Umbilical cord (tissue), 2 donors: ENCODE data around the gene DISP3. TPM values are rescaled to one million over a fixed set of nuclear protein-coding genes. Genes with fewer than 3 reads are reported as not detected.

Source experiments
- DNase-seq: peaks from one replicate; pipeline ENCODE4 v3.0.0-alpha.2; 2015; ENCODE audit warnings: low spot score
- total RNA-seq: library from RNA; depleted of rRNA; stranded (reverse); fragments of >200 nt; gene quantifications from one replicate; pipeline ENCODE4 v1.2.3, GENCODE V29; 2014; ENCODE audit warnings: low replicate concordance; ENCODE audit not compliant: insufficient read depth

Gene DISP3
- total RNA-seq, 1 donor from 2014 or later = 0.96 TPM

- DNase-seq = no peak
Measured at GRCh38 chr1:11541236-11541635, 62.3 kb downstream of the DISP3 start.

DNA sequence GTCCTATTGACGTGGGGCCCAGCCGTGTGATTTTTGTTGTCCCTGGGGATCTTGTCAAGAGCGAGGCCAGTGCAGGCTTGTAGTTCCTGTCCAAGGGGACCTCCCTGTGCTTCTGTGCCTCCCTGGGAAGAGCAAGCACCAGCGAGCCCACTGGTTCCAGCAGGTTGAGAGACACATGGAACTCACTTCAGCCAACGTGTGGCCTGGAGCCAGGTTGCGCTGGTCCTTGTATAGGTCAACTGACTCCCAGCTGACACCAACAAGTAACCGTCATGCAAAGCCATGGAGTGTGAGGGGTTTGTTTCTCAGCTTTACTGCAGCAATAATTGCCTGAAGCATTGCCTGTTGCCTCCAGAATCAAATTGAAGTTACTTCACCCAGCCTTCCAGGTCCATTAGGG lies 63.0 kb downstream of the DISP3 start:
- DNase-seq = no peak

- DNase-seq = no peak
Measured at GRCh38 chr1:11543392-11543791, 64.4 kb downstream of the DISP3 start.

- DNase-seq = no peak
Measured at GRCh38 chr1:11543796-11544195, 64.8 kb downstream of the DISP3 start.

DNA sequence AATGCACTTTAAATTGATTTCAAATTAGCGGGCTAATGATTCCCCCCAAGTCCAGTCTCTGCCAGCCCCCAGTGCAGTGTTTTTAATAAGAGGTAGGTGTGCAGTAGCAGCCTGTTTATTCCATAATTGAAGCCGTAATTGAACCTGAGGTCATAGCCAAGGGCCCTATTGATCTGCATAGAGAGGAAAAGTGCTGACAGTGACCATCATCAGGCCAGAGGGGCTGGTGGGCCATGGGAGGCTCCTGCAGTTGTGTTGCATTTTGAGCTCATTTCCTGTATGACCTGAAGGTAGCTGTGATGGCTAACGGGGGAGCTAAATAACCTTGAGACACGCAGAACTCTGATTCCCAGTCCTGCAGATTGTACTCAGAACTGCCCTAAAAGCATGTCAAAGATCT lies 67.5 kb downstream of the DISP3 start:
- no peak for DNase-seq

- peak; percentile 89 for DNase-seq
Measured at GRCh38 chr1:11550664-11551283, 71.8 kb downstream of the DISP3 start.

DNA sequence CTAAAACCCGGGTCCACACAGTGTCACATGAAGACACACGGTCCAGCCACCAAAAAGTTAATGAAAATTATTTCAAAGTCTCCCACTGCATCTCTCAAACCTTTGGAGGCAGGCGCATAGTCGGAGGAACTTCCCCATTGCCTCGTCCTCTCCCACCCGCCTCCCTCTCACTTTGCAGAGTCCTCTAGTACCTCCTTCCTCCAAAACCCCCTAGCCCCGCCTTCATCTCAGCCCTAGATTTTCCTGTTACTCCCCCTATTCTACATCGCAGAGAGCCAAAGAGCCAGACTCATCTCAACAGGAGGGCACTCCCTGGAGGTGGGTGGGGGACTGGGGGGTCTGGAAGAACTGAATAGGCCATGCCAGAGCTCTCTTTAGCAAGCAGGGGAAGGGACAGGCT lies 79.3 kb downstream of the DISP3 start:
- DNase-seq = no peak

GRCh38 chr1:11558871-11559590 lies 80.1 kb downstream of the DISP3 start:
- DNase-seq = no peak

- no peak for DNase-seq
Measured at GRCh38 chr1:11559591-11559970, 80.6 kb downstream of the DISP3 start.

- DNase-seq = no peak
Measured at GRCh38 chr1:11560061-11560460, 81.1 kb downstream of the DISP3 start.

DNA sequence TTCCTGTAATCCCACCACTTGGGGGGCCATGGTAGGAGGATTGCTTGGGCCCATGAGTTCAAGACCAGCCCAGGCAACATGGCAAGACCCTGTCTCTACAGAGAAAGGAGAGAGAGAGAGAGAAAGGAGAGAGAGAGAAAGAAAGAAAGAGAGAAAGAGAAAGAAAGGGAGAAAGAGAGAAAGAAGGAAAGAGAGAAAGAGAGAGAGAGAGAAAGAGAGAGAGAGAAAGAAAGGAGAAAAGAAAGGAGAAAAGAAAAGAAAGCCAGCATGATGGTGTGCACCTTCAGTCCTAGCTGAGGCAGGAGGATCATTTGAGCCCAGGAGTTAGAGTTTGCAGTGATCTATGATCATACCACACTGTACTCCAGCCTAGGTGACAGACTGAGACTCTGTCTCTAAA lies 82.8 kb downstream of the DISP3 start:
- DNase-seq = no peak

DNA sequence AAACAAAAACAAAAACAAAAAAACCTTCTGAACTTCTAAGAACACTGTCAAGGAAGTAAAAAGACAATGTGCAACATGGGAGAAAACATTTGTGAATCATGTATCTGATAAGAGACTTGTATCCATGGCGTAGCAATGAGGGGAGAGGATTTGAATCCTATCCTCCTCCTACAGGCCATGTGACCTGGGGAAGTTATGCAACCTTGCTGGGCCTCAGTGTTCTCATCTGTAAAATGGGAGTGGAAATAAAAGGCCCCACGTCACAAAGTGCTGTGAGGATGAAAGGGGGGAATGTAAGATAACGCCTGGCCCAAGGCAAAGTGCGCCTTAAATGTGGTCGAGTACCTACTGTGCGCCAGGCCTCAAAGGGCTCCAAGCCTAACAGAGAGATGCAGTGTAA lies 83.7 kb downstream of the DISP3 start:
- no peak for DNase-seq

- no peak for DNase-seq
Measured at GRCh38 chr1:11563560-11564069, 84.7 kb downstream of the DISP3 start.

DNA sequence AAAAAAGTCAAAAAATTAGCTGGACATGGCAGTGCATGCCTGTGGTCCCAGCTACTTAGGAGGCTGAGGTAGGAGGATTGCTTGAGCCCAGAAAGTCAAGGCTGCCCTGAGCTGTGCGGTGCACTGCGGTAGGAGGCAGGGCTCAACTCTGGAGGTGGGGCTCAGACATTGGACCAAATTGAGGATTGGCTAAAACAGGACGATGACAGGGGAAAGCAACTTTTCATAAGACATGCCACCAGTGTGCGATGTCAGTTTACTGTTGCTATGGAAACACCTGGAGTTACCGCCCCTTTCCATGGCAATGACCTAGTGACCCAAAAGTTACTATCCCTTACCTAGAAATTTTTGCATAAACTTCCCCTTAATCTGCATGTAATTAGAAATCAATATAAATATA lies 85.3 kb downstream of the DISP3 start:
- DNase-seq = no peak

DNA sequence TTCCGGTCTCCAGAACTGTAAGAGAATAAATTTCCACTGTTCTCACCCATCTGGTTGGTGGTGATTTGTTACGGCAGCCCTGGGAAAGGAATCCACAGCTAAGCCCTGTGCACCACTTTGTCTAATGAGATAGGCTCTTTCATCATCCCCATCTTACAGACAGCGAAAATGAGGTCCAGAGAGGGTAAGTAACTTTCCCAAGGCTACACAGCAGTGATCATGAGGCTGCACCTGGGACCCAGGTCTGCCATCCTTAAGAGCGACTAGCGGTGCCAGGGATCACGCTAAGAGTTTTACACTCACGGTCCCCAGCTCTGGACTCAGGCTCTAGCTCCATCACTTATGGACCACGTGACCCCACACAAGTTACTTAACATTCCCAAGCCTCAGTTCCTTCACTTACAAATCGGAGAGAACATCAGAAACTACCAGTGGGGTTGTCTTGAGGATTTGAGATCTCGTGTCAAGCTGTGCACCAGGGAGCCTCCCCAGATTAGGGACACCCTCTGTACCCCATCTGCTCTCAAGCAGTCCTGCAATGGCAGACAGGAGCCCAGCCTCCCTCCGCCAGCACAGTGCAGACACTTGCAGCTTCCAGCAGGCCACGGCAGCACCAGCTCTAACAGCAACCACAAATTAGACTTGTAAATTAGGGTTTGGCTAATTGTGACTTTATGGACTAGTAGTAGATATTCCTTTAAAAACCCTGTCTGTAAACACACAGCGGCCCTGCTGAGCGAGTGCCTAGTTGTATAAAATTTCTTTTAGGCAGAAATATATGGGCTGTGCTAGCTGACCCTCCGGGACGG lies 87.3 kb downstream of the DISP3 start:
- DNase-seq = no peak

DNA sequence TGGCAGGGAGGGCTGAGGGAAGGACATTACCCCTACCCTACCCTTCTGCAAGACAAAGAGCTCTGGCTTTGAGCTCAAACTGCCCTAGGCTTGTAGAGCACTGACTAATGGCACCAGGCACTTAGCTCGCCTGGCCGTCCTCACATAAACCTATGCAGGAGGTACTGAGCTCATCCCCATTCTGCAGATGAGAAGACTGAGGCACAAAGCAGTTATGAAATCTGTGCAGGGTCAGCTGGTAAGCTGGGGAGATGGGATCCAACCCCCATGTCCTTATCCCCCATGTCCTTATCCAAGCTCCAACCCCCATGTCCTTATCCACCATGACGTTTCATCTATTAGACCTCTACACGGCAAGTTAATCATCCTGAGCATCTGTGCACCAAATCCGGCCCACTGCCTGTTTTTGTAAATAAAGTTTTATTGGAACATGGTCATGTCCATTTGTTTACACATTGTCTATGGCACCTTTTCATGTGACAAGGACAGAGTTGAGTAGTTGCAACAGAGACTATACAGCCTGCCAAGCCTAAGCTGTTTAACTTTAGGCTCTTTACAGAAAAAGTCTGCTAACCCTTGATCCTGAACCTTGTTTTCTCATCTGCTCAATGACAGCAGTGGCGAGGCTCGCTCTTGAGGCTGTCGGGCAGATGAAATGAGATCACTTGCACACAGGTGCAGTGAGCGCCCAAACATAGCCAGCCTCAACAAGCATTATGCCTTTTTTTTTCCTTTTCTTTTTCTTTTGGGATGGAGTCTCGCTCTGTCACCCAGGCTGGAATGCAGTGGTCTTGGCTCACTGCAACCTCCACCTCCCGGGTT lies 88.5 kb downstream of the DISP3 start:
- DNase-seq = no peak

GRCh38 chr1:11568687-11569086 lies 89.7 kb downstream of the DISP3 start:
- no peak for DNase-seq

GRCh38 chr1:11569551-11569950 lies 90.6 kb downstream of the DISP3 start:
- no peak for DNase-seq

DNA sequence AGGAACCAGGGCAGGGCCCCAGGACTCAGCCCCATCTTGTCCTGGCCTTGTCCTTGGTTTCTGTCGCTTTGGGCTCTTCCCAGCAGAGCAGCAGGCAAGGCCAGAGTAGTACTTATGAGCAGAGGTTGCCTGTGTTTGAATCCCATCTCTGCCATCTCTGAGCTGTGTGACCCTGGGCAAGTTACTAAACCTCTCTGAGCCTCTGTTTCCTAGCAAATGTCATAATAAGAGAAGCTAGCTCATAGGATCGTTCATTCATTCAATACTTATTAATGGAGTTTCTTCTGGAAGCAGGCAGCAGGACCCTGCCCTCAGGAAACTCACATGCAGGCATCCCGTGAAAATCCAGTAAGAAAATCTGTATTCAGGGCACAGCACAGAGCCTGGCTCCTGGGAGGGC lies 91.0 kb downstream of the DISP3 start:
- DNase-seq = no peak

DNA sequence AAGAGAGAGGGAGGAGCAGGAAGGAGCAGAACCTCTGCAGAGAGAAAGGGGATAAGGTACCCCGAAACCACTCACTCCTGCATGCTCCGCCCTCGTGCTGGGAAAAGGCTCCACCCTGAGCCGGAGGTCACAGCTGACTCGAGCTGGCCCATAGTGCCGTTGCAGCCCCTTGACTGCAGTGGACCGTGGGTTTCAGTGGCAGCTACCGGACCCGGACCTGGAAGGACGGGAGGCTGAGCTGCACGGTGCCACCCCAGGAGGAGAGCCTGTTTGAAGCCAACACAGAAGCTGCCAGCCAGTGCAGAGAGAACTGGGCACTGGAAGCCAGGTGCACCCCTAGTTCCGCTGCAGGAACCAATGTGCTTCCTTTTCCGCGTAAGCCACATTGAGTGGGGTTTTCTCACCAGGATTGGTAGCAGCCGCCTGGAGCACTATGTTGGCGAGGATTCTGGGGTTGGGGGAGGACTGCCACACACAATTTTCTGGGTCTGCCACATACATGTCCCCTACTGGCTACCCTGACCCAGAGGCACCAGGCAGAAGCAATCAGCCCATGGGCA lies 91.9 kb downstream of the DISP3 start:
- no peak for DNase-seq

GRCh38 chr1:11571906-11572616 lies 93.1 kb downstream of the DISP3 start:
- no peak for DNase-seq
